SU-DHL-6 (cell line): ENCODE data around the gene NPSR1.

ENCODE experiments used
- EZH2phosphoT487 ChIP-seq: fragments of 200-600 bp; sonication (generic), shearing (Covaris generic); conservative IDR thresholded peaks from 2 replicates; pipeline ENCODE4 v1.6.1; 2018; ENCODE audit warnings: mild to moderate bottlenecking, antibody characterized with exemption, low read length, moderate library complexity, mixed read lengths
- TF ChIP-seq, protein P1 (sequence below): fragments of 200-600 bp; sonication (generic); IDR thresholded peaks from one replicate; pipeline ENCODE4 v1.5.1; 2017; ENCODE audit warnings: antibody characterized with exemption, mild to moderate bottlenecking, low read length, moderate library complexity; ENCODE audit not compliant: insufficient read depth, poor library complexity, severe bottlenecking

DNA sequence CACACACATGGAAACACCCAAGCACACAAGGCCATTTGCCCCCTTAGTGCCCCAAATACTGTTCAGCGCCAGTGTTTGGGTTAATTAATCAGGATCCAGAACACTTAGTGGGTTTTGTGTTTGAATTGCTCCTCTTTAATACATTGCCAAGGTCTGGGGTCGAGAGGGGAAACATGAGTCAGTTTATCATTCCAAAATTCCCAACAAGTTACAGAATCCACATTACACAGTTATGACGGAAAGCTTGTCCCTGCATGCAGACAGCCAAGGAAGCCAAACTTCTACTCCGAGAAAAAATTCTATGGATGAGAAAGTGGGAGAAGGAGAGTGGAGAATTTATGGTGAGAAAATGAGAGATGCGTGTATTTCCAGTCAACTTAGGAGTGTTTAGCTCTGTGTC lies 189.0 kb downstream of the NPSR1 start:
- TF ChIP-seq, protein P1, sequence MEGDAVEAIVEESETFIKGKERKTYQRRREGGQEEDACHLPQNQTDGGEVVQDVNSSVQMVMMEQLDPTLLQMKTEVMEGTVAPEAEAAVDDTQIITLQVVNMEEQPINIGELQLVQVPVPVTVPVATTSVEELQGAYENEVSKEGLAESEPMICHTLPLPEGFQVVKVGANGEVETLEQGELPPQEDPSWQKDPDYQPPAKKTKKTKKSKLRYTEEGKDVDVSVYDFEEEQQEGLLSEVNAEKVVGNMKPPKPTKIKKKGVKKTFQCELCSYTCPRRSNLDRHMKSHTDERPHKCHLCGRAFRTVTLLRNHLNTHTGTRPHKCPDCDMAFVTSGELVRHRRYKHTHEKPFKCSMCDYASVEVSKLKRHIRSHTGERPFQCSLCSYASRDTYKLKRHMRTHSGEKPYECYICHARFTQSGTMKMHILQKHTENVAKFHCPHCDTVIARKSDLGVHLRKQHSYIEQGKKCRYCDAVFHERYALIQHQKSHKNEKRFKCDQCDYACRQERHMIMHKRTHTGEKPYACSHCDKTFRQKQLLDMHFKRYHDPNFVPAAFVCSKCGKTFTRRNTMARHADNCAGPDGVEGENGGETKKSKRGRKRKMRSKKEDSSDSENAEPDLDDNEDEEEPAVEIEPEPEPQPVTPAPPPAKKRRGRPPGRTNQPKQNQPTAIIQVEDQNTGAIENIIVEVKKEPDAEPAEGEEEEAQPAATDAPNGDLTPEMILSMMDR = no peak
- no peak for TF ChIP-seq EZH2phosphoT487
